LNCaP clone FGC (cell line): ENCODE data around the gene DHRS7.

Experiments used
- DNase-seq: peaks from one replicate; pipeline ENCODE4 v3.0.0-alpha.2; 2011; ENCODE audit warnings: low read depth
- H3K4me3 ChIP-seq: 2 replicates; pipeline ENCODE4 v1.5.1; 2011; ENCODE audit warnings: mild to moderate bottlenecking, low read depth, low read length, control low read depth
- CTCF ChIP-seq: IDR thresholded peaks from 2 replicates; pipeline ENCODE4 v1.5.1; 2012; ENCODE audit warnings: mild to moderate bottlenecking; ENCODE audit not compliant: control insufficient read depth, insufficient read depth; ENCODE audit errors: extremely low read depth

Gene DHRS7

GRCh38 chr14:60134702-60135101, 30.5 kb downstream of the DHRS7 start:
- no peak for TF ChIP-seq CTCF
- no peak for DNase-seq
- H3K4me3 ChIP-seq = no peak overlapping the region

- DNase-seq = no peak
- TF ChIP-seq CTCF = no peak
- H3K4me3 ChIP-seq = no peak overlapping the region
Measured at GRCh38 chr14:60133487-60133886, 31.7 kb downstream of the DHRS7 start.

GRCh38 chr14:60125918-60126317, 39.3 kb downstream of the DHRS7 start:
- H3K4me3 ChIP-seq = no peak overlapping the region
- no peak for DNase-seq
- no peak for TF ChIP-seq CTCF

GRCh38 chr14:60116181-60116580, 49.0 kb downstream of the DHRS7 start:
- H3K4me3 ChIP-seq = no peak overlapping the region
- no peak for TF ChIP-seq CTCF
- no peak for DNase-seq

GRCh38 chr14:60114881-60115280, 50.3 kb downstream of the DHRS7 start:
- no peak for DNase-seq
- no peak overlapping the region for H3K4me3 ChIP-seq
- TF ChIP-seq CTCF = no peak

GRCh38 chr14:60111732-60112131, 53.5 kb downstream of the DHRS7 start:
- DNase-seq = no peak
- no peak for TF ChIP-seq CTCF
- H3K4me3 ChIP-seq = no peak overlapping the region

- no peak for TF ChIP-seq CTCF
- no peak for DNase-seq
Measured at GRCh38 chr14:60107477-60107876, 57.7 kb downstream of the DHRS7 start.

More at GRCh38 chr14:60107477-60107876, 57.7 kb downstream of the DHRS7 start:
- H3K4me3 ChIP-seq = no peak overlapping the region
